GM18498 (cell line): ENCODE data around the gene PIN1.
"Not testable (repeated sequence)": the region's sequence is repeated elsewhere in the genome, so short reads cannot be mapped to it uniquely, and the experiment has no call there.

ENCODE experiments used
- ATAC-seq: cut with Tn5 transposase; IDR thresholded peaks from one replicate; pipeline ENCODE4 v1.9.1; 2021; ENCODE audit warnings: mild to moderate bottlenecking, moderate library complexity; ENCODE audit not compliant: unreplicated experiment

The PIN1 gene

GRCh38 chr19:9834726-9835506 is at the start of gene PIN1:
Gene PIN1 (plus strand): TSS chr19:9835318. CDS start chr19:9835345, 27 bp downstream.
- peak; percentile 97 for ATAC-seq

DNA sequence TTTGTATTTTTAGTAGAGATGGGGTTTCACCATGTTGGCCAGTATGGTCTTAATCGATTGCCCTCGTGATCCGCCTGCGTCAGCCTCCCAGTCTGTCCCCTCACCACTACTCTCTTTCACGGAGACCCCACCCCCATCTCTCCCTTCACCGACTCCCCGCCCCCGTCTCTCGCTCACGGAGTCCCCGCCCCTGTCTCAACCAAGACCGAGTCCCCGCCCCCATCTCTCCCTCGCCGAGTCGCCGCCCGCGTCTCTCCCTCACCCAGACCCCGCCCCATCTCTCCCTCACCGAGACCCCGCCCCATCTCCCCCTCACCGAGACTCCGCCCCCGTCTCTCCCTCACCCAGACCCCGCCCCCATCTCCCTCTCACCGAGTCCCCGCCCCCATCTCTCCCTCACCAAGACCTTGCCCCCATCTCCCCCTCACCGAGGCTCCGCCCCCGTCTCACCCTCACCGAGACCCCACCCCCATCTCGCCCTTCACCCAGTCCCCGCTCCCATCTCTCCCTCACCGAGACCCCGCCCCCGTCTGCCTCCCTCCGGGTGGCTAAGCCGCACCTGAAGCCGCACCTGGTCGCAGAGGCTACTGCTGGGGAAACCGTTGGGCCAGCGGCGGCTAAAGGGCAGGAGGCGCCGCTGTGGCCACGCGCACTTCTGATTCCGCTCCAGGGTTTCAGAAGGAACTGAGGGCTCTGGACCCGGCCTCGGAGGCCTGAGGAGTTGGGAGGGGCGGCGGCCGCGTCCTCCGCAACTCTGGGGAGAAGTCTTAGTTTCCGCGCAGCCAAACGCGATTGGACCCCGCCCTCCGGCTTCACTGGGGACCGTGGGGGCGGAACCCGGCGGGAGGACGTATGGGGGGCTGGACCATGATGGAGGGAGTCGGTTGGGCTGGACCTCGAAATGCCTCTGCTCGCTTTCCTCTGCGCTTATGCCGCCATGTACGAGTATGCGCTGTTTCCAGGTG is 49.5 kb upstream of the PIN1 start:
- ATAC-seq, result peak; percentile 69

- ATAC-seq, result no peak
Measured at GRCh38 chr19:9786342-9786741, 48.8 kb upstream of the PIN1 start.

DNA sequence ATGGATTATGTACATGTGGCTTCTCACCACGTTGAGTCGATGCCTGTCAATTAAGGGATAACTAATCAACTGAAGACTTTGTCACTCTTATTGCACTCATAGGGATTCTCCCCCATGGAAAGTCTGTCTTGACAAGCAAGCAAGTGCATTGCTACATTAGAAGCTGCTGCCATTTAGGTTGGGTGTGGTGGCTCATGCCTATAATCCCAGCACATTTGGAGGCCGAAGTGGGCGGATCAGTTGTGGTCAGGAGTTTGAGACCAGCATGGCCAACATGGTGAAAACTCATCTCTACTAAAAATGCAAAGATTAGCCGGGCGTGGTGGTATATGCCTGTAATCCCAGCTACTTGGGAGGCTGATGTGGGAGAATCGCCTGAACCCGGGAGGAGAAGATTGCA is 48.3 kb upstream of the PIN1 start:
- no peak for ATAC-seq

DNA sequence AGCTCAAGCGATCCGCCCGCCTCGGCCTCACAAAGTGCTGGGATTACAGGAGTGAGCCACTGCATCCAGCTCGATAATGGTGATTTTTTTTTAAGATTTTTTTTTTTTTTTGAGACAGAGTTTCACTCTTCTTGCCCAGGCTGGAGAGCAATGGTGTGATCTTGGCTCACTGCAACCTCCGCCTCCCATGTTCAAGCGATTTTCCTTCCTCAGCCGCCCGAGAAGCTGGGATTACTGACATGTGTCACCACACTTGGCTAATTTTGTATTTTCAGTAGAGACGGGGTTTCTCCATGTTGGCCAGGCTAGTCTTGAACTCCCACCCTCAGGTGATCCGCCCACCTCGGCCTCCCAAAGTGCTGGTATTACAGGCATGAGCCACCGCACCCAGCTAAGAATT is 46.5 kb upstream of the PIN1 start:
- not testable (repeated sequence) for ATAC-seq

- no peak for ATAC-seq
Measured at GRCh38 chr19:9789066-9789465, 46.1 kb upstream of the PIN1 start.

GRCh38 chr19:9789579-9789978 is 45.5 kb upstream of the PIN1 start:
- ATAC-seq, result not testable (repeated sequence)

DNA sequence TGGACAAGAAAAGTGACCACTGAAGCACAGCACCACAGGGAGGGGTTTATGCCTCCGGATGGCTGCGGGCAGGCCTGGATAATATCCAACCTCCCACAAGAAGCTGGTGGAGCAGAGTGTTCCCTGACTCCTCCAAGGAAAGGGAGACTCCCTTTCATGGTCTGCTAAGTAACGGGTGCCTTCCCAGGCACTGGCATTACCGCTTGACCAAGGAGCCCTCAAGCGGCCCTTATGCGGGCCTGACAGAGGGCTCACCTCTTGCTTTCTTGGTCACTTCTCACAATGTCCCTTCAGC is 44.1 kb upstream of the PIN1 start:
- ATAC-seq, result not testable (repeated sequence)

DNA sequence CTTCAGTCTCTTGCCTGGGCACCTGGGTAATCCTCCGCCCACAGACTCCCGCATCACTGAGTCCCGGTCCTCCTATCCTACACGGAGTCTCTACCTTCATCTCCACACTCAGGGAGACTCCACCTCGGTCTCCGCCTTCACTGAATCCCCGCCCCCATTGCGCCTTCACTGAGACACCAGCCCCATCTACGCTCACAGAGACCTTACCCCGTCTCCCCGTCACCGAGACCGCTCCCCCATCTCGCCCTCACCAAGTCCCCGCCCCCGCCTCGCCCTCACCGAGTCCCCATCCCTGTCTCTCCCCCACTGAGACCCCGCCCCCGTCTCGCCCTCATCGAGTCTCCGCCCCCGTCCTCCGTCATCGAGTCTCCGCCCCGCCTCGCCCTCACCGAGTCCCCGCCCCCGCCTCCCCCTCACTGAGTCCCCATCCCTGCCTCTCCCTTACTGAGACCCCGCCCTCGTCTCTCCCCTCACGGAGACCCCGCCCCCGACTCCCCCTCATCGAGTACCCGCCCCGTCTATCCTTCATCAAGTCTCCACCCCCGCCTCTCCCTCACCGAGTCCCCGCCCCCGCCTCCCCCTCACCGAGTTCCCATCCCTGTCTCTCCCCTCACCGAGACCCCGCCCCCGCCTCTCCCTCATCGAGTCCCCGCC is 43.4 kb upstream of the PIN1 start:
- peak; percentile 47 for ATAC-seq

DNA sequence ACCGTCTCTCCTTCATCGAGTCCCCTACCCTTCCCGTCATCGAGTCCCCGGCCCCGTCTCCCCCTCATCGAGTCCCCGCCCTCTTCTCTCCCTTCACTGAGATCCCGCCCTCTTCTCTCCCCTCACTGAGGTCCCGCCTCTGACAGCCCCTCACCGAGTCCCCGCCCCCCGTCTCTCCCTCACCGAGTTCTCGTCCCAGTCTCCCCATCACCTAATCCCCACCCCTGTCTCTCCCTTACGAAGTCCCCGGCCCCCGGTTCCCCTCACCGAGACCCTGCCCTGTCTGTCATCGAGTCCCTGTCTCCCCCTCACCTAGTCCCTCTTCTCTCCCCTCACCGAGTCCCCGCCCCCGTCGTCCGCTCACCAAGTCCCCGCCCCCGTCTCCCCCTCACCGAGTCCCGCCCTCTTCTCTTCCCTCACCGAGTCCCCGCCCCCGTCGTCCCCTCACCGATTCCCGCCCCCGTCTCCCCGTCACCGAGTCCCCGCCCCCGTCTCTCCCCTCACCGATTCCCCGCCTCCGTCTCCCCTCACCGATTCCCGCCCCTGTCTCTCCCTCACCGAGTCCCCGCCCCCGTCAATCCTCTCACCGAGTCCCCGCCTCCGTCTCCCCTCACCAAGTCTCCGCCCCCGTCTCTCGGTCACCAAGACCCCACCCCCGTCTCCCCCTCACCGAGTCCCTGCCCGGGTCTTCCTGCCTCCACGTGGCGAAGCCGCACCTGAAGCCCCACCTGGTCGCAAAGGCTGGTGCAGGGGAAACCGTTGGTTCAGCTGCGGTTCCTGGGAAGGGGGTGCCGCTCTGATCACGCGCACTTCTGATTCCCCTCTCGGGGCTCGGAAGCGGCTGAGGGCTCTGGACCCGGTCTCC is 42.7 kb upstream of the PIN1 start:
- ATAC-seq, result peak; percentile 50

DNA sequence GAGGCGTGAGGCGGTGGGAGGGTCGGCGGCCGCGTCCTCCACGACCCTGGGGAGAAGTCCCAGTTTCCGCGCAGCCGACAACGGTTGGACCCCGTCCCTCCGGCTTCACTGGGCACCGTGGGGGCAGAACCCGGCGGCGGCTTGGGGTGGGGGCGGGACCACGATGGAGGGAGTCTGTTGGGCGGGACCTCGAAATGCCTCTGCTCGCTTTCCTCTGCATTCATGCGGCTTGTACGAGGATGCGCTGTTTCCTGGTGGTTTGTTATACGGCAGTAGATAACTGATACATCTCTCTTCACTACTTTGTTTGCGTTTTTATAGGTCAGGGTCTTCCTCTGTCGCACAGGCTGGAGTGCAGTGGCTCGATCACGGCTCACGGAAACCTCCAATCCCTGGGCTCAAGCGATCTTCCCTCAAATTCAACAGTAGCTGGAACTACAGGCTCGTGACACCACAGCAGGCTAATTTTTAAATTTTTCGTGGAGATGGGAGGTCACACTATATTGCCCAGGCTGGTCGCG is 42.0 kb upstream of the PIN1 start:
- peak; percentile 12 for ATAC-seq

DNA sequence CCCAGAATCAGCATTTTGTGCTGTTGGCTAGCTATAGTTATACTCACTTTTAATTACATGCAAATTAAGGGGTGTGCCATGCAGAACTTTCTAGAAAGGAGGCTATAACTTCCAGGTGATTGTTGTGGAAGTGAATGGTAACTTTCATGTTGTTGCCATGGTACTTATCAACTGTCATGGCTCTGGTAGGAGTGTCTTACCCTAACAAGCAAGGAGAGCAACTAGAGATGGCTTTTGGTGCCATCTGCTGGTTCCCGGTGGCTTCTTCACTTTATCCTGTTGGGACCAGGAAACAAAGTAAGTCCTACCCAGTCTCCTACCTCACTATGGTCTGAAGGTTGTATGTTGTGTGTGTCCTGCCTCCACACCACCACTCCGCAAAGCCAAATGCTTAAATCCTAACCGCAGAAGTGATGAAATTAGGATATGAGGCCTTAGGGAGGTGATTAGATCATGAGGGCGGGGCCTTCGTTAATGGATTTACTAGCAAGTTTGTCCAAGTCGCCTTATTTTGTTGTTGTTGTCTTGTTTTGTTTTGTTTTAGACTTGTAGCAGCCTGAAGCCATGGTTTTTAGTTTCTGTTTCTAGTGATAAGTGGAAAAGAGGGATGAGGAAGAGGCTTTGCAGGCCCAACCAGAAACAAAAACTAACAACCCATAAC is 38.9 kb upstream of the PIN1 start:
- peak; percentile 53 for ATAC-seq

- no peak for ATAC-seq
Measured at GRCh38 chr19:9797871-9798270, 37.2 kb upstream of the PIN1 start.

- ATAC-seq, result no peak
Measured at GRCh38 chr19:9799162-9799561, 36.0 kb upstream of the PIN1 start.

GRCh38 chr19:9801976-9802375 is 33.1 kb upstream of the PIN1 start:
- no peak for ATAC-seq

GRCh38 chr19:9806803-9807202 is 28.3 kb upstream of the PIN1 start:
- no peak for ATAC-seq

DNA sequence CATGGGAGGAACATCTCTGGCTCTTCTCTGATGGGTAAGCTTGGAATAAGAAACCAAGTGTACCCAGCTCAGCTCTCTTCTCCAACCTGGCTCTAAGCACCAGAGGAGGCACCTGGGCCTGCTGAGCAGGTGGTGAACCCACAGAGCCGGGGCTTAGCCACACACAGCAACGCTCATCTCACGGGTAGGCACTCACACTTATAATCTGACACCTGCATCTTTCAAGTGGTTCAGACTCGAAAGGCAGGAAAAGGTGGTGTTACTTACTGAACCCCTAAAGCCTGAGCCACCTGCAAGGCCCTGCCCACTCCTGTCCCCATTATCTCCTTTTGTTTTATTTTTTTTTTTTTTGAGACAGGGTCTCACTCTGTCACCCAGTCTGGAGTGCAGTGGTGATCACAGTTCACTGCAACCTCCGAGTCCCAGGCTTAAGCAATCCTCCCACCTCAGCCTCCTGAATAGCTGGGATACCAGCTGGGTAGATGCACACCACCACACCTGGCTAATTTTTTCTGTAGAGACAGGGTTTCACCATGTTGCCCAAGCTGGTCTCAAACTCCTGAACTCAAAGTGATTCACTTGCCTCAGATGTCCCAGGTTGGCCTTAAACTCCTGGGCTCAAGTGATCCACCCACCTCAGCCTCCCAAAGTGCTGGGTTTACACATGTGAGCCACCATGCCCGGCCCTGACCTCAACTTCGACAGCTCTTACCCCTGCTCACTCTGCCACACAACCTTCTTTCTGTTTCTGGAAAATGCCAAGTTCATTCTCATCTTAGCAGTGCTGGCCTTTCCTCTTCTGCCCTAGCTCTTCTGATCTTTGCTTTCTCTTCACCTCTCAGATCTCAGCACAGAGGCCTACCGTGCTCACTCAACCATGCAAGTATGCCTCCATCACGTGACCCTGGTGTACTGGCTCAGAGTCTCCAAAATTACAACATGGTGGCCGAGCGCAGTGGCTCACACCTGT is 26.0 kb upstream of the PIN1 start:
- ATAC-seq, result no peak

DNA sequence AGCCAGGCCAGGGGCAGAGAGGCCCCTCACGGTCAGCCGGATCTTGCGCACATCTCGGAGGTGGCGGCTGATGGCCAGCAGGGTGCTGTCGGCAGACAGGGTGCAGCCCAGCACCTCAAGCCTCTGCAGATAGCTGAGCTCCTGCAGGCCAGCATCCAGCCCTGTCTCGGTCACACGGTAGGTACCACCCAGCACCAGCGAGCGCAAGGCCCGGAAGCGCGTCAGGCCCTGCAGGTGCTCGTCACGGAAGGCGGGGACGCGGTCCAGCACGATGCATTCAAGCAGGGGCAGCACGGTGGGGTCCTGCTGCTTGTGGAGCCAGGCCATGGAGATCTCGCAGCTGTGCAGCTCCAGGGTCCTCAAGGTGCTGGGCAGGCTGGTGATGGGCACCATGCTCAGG is 24.0 kb upstream of the PIN1 start:
- no peak for ATAC-seq
